Fibroblast of lung (primary cell): ENCODE results near the gene KRT82. TPM values are rescaled to one million over a fixed set of nuclear protein-coding genes. Genes with fewer than 3 reads are reported as not detected.

Experiments used
- DNase-seq, 2 donors: peaks; one replicate each; pipeline versions ENCODE4 v3.0.0 to v3.0.0-alpha.2; 2010; ENCODE audit warnings: low read depth in 2 of 2
- H2AFZ ChIP-seq: 2 replicates; pipeline ENCODE4 v1.5.1; 2012; ENCODE audit warnings: low read length, control low read depth, inconsistent platforms
- H3K27ac ChIP-seq: 2 replicates; pipeline ENCODE4 v1.5.1; 2011; ENCODE audit warnings: low read length, control low read depth; ENCODE audit not compliant: insufficient read depth
- H3K27me3 ChIP-seq: 2 replicates; pipeline ENCODE4 v1.5.1; 2011; ENCODE audit warnings: mild to moderate bottlenecking, low read length; ENCODE audit not compliant: control insufficient read depth, insufficient read depth
- H3K36me3 ChIP-seq: 2 replicates; pipeline ENCODE4 v1.5.1; 2011; ENCODE audit warnings: low read length; ENCODE audit not compliant: control insufficient read depth, insufficient read depth
- H3K4me1 ChIP-seq: 2 replicates; pipeline ENCODE4 v1.5.1; 2011; ENCODE audit warnings: low read length; ENCODE audit not compliant: control insufficient read depth, insufficient read depth; ENCODE audit errors: extremely low read depth
- H3K4me2 ChIP-seq: 2 replicates; pipeline ENCODE4 v1.5.1; 2011; ENCODE audit warnings: low read length, control low read depth; ENCODE audit not compliant: insufficient read depth; ENCODE audit errors: extremely low read depth
- H3K4me3 ChIP-seq, 4 experiments: fragments of 200-600 bp in 1 of 4; sonication (generic) in 1 of 4; replicated peaks in 1 of 4; 2 replicates each; pipeline ENCODE4 v1.5.1; 2011 to 2016; ENCODE audit warnings: low read length in 4 of 4, low read depth in 3 of 4, mild to moderate bottlenecking in 3 of 4, control low read depth in 2 of 4, inconsistent platforms in 1 of 4, mixed read lengths in 1 of 4; ENCODE audit not compliant: insufficient read depth in 1 of 4; ENCODE audit errors: control extremely low read depth in 1 of 4
- H3K79me2 ChIP-seq: 2 replicates; pipeline ENCODE4 v1.5.1; 2012; ENCODE audit warnings: mild to moderate bottlenecking, low read length, inconsistent platforms; ENCODE audit not compliant: control insufficient read depth, insufficient read depth
- H3K9ac ChIP-seq: 2 replicates; pipeline ENCODE4 v1.5.1; 2011; ENCODE audit warnings: mild to moderate bottlenecking, low read length, control low read depth; ENCODE audit not compliant: insufficient read depth
- H3K9me3 ChIP-seq: 2 replicates; pipeline ENCODE4 v1.5.1; 2012; ENCODE audit warnings: low read depth, low read length; ENCODE audit not compliant: control insufficient read depth, insufficient read depth
- H4K20me1 ChIP-seq: 2 replicates; pipeline ENCODE4 v1.5.1; 2011; ENCODE audit warnings: low read length; ENCODE audit not compliant: control insufficient read depth, insufficient read depth; ENCODE audit errors: extremely low read depth
- EZH2 ChIP-seq: IDR thresholded peaks from 2 replicates; pipeline ENCODE4 v1.5.1; 2012; ENCODE audit warnings: low read length, control low read depth, mild to moderate bottlenecking; ENCODE audit errors: missing control alignments
- polyA plus RNA-seq, 2 donors: library from polyadenylated mRNA; depleted of rRNA in 1 of 2; stranded (reverse) in 1 of 2; unstranded in 1 of 2; fragments of >200 nt; gene quantifications; 2 replicates each; pipeline ENCODE4 v1.2.1, GENCODE V29; 2011 to 2012; ENCODE audit warnings: missing spikeins in 1 of 2
- total RNA-seq: library from RNA; depleted of rRNA; stranded (reverse); fragments of >200 nt; gene quantifications from 2 replicates; pipeline ENCODE4 v1.2.1, GENCODE V29; 2014
- TF ChIP-seq, protein P1 (sequence below), 2 donors: IDR thresholded peaks in 1 of 2; conservative IDR thresholded peaks in 1 of 2; 1 replicate in 1 of 2; 2 replicates in 1 of 2; pipeline ENCODE4 v1.5.1; 2011 to 2012; ENCODE audit warnings: low read length in 2 of 2, control low read depth in 1 of 2, inconsistent platforms in 1 of 2, low read depth in 1 of 2, mild to moderate bottlenecking in 1 of 2

Gene KRT82
- total and polyA plus RNA-seq, 2 donors (not counting 1 experiment from before 2014, with no cell fraction given), result not detected

- no peaks in the 10 kb centered on the region for H3K27me3 ChIP-seq
- DNase-seq, result peak in 1 of 2 donors; percentile 94
- TF ChIP-seq, protein P1, sequence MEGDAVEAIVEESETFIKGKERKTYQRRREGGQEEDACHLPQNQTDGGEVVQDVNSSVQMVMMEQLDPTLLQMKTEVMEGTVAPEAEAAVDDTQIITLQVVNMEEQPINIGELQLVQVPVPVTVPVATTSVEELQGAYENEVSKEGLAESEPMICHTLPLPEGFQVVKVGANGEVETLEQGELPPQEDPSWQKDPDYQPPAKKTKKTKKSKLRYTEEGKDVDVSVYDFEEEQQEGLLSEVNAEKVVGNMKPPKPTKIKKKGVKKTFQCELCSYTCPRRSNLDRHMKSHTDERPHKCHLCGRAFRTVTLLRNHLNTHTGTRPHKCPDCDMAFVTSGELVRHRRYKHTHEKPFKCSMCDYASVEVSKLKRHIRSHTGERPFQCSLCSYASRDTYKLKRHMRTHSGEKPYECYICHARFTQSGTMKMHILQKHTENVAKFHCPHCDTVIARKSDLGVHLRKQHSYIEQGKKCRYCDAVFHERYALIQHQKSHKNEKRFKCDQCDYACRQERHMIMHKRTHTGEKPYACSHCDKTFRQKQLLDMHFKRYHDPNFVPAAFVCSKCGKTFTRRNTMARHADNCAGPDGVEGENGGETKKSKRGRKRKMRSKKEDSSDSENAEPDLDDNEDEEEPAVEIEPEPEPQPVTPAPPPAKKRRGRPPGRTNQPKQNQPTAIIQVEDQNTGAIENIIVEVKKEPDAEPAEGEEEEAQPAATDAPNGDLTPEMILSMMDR (conservative IDR thresholded peaks at IDR 0.05 in 1 of 2, IDR thresholded peaks at IDR 0.05 in 1 of 2; ENCODE audit: low read depth in 1 of 2, low read length in 2 of 2), result no peak
- TF ChIP-seq EZH2, result no peak
- H3K27ac ChIP-seq, result no peak overlapping the region
- no peaks in the 10 kb centered on the region for H3K4me1 ChIP-seq
- H3K4me2 ChIP-seq, result no peak overlapping the region
- H2AFZ ChIP-seq, result no peak overlapping the region
- H4K20me1 ChIP-seq, result no peaks in the 10 kb centered on the region
- H3K79me2 ChIP-seq, result no peaks in the 10 kb centered on the region
- H3K4me3 ChIP-seq, result no peak overlapping the region
- no peaks in the 10 kb centered on the region for H3K9me3 ChIP-seq
- no peak overlapping the region for H3K9ac ChIP-seq
- H3K36me3 ChIP-seq, result no peaks in the 10 kb centered on the region
Measured at GRCh38 chr12:52440821-52441319, 34.7 kb upstream of the KRT82 start.

- Histone ChIP-seq H3K27me3 (no peaks in the 10 kb centered on the region), H3K27ac (no peak overlapping the region), H2AFZ (no peak overlapping the region), H3K4me3 (no peak overlapping the region), H3K4me1 (no peaks in the 10 kb centered on the region), H3K9me3 (no peaks in the 10 kb centered on the region), H4K20me1 (no peaks in the 10 kb centered on the region), H3K79me2 (no peaks in the 10 kb centered on the region), H3K4me2 (no peak overlapping the region), H3K9ac (no peak overlapping the region), H3K36me3 (no peaks in the 10 kb centered on the region)
- TF ChIP-seq, protein P1 (conservative IDR thresholded peaks at IDR 0.05 in 1 of 2, IDR thresholded peaks at IDR 0.05 in 1 of 2; ENCODE audit: low read depth in 1 of 2, low read length in 2 of 2), result no peak
- TF ChIP-seq EZH2, result no peak
- DNase-seq, result no peak
Measured at GRCh38 chr12:52439845-52440244, 33.7 kb upstream of the KRT82 start.

DNA sequence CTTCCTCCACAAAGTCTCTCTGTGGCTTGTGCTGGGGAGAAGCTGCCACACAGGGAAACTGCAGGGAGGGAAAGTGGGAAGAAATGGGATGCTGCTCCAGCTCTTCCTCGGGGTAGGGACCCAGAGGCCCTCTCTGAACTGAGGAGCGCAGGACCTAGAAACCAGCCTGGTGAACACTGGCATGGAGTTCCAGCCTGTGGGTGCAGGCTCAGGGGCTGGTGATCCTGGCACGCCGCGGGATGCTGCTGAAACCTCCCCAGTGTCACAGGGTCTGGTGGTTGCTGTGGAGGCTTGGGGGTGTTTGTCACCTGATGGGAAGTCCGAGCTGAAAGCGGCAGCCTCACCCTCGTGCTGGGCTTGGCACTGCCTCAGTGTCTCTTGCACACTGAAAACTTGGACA lies 33.3 kb upstream of the KRT82 start:
- H2AFZ ChIP-seq, result no peak overlapping the region
- H3K4me2 ChIP-seq, result no peak overlapping the region
- no peak overlapping the region for H3K9ac ChIP-seq
- no peaks in the 10 kb centered on the region for H3K36me3 ChIP-seq
- H3K27me3 ChIP-seq, result no peaks in the 10 kb centered on the region
- H3K79me2 ChIP-seq, result no peaks in the 10 kb centered on the region
- DNase-seq, result no peak
- H3K9me3 ChIP-seq, result no peaks in the 10 kb centered on the region
- no peak overlapping the region for H3K4me3 ChIP-seq
- no peak overlapping the region for H3K27ac ChIP-seq
- no peak for TF ChIP-seq EZH2
- TF ChIP-seq, protein P1 (conservative IDR thresholded peaks at IDR 0.05 in 1 of 2, IDR thresholded peaks at IDR 0.05 in 1 of 2; ENCODE audit: low read depth in 1 of 2, low read length in 2 of 2), result no peak
- H3K4me1 ChIP-seq, result no peaks in the 10 kb centered on the region
- no peaks in the 10 kb centered on the region for H4K20me1 ChIP-seq
